SK-N-DZ (cell line): ENCODE results near the gene ANKHD1. TPM values are rescaled to one million over a fixed set of nuclear protein-coding genes. Genes with fewer than 3 reads are reported as not detected.
A peak's percentile ranks its signal among the peaks of the same experiment; 100 is the strongest.

ENCODE experiments used
- DNase-seq: peaks from one replicate; pipeline ENCODE4 v3.0.0-alpha.2; 2015; ENCODE audit warnings: low spot score
- polyA plus RNA-seq, 2 experiments: library from polyadenylated mRNA; depleted of rRNA; stranded (reverse); fragments of >200 nt; gene quantifications; 2 replicates each; pipeline ENCODE4 v1.2.3, GENCODE V29; 2014

Gene ANKHD1, protein sequence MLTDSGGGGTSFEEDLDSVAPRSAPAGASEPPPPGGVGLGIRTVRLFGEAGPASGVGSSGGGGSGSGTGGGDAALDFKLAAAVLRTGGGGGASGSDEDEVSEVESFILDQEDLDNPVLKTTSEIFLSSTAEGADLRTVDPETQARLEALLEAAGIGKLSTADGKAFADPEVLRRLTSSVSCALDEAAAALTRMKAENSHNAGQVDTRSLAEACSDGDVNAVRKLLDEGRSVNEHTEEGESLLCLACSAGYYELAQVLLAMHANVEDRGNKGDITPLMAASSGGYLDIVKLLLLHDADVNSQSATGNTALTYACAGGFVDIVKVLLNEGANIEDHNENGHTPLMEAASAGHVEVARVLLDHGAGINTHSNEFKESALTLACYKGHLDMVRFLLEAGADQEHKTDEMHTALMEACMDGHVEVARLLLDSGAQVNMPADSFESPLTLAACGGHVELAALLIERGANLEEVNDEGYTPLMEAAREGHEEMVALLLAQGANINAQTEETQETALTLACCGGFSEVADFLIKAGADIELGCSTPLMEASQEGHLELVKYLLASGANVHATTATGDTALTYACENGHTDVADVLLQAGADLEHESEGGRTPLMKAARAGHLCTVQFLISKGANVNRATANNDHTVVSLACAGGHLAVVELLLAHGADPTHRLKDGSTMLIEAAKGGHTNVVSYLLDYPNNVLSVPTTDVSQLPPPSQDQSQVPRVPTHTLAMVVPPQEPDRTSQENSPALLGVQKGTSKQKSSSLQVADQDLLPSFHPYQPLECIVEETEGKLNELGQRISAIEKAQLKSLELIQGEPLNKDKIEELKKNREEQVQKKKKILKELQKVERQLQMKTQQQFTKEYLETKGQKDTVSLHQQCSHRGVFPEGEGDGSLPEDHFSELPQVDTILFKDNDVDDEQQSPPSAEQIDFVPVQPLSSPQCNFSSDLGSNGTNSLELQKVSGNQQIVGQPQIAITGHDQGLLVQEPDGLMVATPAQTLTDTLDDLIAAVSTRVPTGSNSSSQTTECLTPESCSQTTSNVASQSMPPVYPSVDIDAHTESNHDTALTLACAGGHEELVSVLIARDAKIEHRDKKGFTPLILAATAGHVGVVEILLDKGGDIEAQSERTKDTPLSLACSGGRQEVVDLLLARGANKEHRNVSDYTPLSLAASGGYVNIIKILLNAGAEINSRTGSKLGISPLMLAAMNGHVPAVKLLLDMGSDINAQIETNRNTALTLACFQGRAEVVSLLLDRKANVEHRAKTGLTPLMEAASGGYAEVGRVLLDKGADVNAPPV (N-terminal part only)
- 46.2 and 62.1 TPM in 2 replicates for polyA plus RNA-seq (2014; cell fraction: cytosol; rRNA removed)
- polyA plus RNA-seq (2014; cell fraction: nucleus; rRNA removed): 92.9 and 116 TPM in 2 replicates

DNA sequence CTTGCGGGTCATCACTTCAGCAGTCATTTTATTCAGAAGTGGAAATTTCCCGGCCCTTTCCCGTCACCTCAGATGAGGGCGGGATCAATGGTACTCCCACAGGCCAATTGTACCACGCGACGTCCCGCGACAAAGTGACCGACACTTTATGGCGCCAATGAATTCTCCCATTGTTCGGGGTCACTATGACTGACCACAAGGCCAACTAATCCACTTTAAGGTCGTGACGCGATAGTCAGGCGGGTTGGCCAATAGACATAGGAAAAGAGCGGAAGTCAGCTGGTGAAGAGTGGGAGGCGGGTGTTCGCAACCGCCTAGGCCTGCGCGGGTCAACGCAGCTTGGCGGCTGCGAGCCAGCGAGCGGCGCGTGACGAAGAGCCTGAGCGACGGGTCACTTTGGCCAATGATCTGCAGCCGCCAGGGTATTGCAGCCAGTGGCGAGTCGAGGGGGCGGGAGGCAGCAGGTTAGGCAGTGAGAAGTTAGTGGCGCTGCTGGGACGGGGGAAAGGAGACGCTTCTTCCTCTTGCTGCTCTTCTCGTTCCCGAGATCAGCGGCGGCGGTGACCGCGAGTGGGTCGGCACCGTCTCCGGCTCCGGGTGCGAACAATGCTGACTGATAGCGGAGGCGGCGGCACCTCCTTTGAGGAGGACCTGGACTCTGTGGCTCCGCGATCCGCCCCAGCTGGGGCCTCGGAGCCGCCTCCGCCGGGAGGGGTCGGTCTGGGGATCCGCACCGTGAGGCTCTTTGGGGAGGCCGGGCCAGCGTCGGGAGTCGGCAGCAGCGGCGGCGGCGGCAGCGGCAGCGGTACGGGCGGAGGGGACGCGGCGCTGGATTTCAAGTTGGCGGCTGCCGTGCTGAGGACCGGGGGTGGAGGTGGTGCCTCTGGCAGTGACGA is at the start of gene ANKHD1:
Gene ANKHD1, plus strand, starts transcription at position 472 of the 896 bp plus-strand sequence. Its CDS starts 135 bp downstream, at position 607.
- DNase-seq: peak; percentile 100

DNA sequence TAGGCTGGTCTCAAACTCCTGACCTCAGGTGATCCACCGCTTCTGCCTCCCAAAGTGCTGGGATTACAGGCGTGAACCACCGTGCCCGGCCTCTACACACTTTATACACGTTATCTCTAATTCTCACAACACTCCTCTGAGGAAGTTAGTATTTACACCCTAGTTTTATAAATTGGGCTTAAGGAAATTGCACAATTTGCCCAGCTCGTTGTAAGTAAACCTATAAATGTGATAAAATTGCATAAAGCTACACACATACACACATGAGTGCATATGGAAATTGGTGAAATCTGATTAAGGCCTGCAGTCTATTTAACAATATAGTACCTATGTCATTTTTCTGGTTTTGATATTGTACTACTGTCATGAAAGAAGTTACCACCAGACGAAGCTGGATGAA is 46.1 kb upstream of the ANKHD1 start:
- DNase-seq: no peak

DNA sequence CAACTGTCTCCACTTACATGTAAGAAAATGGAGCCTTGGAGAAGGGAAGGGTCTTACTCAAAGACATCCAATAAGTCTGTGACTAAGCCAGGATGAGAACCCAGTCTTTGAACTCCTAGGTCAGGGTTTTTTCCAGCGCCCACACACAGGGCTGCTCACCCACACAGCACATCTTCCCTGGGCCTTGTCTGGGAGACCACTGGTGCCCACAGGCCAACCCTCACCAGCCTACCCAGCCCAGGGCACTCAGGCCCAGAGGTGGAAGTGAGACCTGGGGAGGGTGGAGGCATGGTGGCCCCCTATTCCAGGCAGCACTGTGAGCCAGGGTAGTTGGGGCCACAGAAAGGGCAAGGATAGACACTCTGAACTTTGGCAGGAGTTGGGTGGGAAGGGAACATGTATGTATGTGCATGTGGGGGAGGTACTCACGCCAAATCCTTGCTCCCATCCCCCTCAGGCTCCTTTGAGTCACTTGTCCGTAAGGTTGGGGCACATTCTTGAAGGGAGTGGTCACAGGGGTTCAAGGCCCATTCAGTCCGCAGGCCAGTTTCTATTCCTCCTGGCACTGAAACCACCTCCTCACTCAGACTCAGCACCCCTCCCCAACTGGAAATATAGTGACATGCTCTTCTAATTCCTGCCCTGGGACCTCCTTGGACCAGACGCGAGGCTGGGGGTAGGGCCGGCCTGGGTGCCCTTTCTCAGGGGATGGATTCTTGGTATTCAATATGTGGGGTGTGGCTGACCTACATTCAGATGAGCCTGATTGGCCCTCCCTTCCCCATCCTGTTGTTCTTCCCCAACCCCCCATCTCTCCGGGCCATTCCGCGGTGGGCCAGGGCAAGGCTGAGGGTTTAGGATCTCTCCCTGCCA is 44.5 kb upstream of the ANKHD1 start:
- DNase-seq: no peak

DNA sequence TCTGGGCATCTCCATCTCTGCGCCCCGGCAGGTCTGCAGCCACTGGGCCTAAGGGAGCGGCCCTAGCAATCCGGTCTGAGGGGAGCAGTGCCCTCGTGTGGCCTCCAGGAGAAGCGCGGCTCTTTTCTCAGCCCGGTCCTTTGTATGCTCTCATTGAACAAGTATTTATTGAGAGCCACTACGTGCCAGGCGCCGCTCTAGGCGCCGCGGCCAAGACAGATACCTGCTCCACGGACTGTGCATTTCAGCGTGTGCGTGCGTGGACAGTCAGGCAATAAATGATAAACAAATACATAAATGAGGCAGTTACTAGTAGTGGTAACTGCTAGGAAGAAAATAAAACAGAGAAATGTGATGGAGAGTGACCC is 43.9 kb upstream of the ANKHD1 start:
- peak; percentile 86 for DNase-seq

DNA sequence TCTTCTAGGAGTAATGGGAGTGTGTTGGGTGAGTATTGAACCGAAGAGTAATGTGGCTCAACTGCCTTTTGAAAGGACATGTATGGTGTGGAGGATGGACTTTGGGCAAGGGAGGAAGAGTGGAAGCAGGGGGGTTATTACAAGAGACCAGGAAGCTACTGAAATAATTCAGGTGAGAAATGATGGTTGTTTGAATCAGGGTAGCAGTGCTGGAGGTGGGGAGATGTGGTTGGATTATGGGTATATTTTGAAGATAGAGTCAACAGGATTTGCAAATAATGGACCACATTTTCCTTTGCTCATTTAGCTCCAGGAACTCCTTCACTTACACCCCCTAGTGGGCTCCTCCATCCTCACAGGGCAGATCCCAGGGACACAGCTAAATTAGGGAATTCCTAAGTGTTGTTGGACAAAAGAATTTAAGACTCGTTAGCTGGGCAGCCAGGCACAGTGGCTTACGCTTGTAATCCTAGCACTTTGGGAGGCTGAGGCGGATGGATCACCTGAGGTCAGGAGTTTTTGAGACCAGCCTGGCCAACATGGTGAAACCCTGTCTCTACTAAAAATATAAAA is 42.8 kb upstream of the ANKHD1 start:
- peak; percentile 35 for DNase-seq

DNA sequence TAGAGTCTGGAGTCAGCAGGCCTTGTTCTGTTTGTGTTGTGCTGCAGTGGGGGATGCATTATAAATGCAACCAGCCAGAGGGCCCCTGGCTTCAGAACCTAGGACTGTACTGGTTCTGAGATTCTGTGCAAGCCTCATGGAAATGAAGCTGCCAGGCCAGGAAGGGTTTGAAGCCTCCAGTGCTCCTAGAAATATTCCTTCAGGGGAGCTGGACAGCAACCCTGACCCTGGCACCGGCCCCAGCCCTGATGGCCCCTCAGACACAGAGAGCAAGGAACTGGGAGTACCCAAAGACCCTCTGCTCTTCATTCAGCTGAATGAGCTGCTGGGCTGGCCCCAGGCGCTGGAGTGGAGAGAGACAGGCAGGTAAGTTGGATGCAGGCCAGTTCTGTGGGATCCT is 41.5 kb upstream of the ANKHD1 start, which contains the start of gene SLC4A9:
Gene SLC4A9, plus strand, starts transcription at position 94 of the 400 bp plus-strand sequence. Its CDS starts 43 bp downstream, at position 137.
- DNase-seq: no peak

DNA sequence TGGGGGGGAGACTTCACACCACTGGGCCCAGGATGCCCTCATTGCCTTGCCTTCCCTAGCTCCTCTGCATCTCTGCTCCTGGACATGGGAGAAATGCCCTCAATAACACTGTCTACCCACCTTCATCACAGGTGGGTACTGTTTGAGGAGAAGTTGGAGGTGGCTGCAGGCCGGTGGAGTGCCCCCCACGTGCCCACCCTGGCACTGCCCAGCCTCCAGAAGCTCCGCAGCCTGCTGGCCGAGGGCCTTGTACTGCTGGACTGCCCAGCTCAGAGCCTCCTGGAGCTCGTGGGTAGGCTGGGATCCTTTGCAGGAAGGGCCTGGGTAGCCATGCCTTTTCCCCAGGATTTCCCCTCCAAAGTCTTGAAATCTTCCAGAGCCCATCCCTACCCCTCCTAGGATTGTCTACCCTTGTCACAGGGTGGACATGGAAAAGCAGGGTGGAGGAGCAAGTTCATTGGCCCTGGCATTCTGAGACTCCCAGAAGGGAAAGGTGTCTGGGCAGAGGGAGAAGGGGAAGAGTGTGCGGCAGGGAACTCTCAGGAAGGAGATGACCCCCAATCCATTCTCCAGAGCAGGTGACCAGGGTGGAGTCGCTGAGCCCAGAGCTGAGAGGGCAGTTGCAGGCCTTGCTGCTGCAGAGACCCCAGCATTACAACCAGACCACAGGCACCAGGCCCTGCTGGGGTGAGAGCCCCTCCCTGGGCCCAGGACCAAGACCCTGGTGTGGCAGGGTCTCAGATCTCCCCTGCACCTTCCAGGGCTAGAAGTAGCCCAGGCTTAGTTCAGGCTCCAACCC is 40.8 kb upstream of the ANKHD1 start:
- no peak for DNase-seq

DNA sequence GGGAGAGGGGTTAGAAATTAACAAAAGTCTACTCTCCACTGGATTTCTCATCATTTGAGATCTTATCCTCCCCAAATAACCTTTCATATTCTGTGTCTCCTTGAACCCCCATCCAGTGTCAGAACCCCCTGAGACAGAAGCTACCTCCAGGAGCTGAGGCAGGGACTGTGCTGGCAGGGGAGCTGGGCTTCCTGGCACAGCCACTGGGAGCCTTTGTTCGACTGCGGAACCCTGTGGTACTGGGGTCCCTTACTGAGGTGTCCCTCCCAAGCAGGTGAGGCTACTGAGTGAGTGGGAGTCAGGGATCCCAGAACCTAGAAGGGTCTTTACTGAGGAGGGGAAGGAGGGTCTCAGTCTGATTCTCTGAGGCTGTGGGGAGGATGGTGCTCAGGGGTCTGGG is 39.7 kb upstream of the ANKHD1 start:
- DNase-seq: no peak

DNA sequence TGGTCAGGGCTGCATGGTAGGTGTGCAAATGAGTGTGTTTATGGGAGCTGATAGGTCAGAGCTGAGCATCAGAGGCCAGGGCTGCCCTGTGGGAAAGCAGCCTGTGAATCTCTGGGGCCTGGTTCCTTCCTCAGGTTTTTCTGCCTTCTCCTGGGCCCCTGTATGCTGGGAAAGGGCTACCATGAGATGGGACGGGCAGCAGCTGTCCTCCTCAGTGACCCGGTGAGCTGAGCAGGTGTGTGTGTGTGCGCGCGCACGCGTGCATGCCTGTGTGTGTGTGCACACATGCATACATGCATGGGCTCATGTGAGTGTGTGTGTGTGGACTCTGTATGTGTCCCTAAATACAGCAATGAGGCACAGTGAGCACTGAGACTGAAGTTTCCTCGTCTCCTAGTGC is 39.3 kb upstream of the ANKHD1 start:
- no peak for DNase-seq

DNA sequence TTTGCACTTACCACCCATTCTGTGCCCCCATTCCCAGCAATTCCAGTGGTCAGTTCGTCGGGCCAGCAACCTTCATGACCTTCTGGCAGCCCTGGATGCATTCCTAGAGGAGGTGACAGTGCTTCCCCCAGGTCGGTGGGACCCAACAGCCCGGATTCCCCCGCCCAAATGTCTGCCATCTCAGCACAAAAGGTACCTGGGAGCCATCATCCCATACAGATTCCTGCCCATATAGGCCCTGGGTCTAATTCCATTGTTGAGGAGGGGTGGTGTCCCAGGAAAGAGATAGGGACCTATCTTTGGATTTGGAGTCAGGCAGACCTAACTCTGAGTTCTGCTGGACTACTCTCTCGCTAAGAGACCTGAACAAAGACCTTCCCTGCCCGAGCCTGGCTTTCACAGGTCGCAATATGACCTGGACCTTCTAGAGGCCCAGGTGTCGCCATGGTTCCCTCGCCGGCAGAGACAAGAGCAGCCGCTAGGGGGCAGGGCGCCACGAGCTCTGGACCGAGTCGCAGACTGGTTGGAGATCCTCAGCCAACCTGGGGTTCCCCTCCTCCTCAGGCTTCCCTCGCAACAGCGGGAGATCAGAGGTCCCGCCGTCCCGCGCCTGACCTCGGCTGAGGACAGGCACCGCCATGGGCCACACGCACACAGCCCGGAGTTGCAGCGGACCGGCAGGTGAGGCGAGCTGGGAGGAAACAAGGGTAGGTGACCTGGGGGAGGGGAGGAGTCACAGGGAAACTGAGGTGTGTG is 38.6 kb upstream of the ANKHD1 start:
- DNase-seq: peak; percentile 62

DNA sequence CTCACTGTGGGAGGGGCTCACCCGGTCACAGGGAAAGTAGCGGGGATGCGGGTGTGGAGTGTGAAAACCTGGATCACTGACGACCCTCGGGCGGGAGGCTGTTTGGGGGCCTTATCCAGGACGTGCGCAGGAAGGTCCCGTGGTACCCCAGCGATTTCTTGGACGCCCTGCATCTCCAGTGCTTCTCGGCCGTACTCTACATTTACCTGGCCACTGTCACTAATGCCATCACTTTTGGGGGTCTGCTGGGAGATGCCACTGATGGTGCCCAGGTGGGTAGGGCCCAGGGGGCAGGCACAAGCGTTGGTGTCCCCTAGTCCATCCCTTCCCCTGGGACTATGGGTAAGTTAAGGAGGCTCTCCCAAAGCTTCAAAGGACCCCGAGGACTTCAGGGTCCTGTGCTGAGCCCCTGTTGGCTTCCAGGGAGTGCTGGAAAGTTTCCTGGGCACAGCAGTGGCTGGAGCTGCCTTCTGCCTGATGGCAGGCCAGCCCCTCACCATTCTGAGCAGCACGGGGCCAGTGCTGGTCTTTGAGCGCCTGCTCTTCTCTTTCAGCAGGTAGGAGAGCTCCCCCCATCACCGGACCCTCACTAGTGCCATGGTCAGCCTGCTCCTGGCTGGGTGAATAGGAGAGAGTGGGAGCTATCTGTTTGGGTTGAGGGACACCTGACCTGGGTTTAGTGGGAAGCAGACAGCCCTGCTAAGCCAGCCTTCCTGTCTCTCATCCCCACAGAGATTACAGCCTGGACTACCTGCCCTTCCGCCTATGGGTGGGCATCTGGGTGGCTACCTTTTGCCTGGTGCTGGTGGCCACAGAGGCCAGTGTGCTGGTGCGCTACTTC is 37.8 kb upstream of the ANKHD1 start:
- DNase-seq: no peak

DNA sequence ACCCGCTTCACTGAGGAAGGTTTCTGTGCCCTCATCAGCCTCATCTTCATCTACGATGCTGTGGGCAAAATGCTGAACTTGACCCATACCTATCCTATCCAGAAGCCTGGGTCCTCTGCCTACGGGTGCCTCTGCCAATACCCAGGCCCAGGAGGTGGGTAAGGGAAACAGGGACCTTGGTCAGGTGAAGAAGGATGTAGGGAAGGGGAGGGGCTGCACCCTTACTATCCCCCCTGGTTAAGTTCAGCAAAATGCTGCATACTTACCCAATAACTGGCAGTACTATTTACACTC is 37.2 kb upstream of the ANKHD1 start:
- DNase-seq: no peak

DNA sequence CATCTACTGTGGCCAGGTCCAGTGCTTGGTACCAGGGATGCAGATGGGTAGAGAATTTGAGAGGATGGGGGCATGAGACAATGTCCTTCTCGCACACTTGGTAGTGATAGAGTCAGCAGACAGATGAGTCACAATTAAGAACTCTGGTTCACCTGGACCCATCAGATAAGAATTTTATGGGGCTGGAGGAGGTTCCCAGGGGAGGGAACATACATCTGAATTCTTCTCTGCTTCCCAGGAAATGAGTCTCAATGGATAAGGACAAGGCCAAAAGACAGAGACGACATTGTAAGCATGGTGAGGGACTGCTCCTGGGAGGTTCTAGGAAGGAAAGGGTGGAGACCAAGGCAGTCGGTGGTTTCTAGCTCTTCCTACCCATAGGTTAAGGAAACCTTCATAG is 36.4 kb upstream of the ANKHD1 start:
- no peak for DNase-seq

DNA sequence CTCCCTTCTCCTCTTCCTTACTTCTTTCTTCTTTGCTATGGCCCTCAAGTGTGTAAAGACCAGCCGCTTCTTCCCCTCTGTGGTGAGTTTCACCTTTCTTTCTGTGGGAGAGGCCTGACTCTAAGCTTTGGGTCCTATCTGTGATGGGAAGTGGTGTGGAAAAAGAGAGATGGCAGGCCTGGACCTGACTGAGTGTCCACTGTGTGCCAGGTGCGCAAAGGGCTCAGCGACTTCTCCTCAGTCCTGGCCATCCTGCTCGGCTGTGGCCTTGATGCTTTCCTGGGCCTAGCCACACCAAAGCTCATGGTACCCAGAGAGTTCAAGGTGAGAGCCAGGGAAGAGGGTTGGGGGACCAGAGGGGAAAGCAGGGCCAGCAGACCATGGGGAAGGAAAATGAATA is 35.7 kb upstream of the ANKHD1 start:
- no peak for DNase-seq

DNA sequence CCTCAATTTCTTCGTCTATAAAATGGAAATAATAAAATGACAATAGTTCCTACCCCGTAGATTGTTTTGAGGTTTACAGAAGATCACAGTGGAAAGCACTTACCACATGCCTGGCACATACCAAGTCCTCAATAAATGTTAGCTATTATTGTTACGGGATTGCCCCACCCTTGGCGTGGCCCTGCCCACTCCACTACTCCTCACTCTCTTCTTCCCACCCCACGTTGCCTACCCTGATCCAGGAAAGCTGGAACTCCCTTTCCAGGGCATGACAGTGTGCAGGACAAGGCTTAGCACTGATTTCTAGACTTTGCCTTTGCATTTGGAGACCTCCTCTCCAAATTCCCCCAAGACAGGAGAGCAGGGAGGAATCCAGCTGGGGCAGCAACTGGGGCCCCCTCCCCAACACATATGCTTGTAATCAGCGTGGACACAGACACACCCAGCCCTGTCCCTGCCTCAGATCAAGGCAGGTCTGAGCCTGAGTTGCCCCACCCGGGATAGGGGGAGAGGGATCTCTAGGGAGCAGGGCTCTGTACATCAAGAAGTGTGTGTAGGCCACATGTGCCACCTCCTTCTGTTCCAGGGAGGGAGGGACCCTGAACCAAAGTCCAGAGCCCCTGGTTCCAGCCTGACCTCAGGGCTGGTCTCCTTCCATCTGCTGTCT is 34.9 kb upstream of the ANKHD1 start:
- DNase-seq: no peak
